ENCODE measurements around the gene KLHL35.
"Not testable (repeated sequence)": the region's sequence is repeated elsewhere in the genome, so short reads cannot be mapped to it uniquely, and the experiment has no call there.

Gene KLHL35

GRCh38 chr11:75423721-75424120, 9.3 kb downstream of the KLHL35 start:
- DNase-seq = no peak

GRCh38 chr11:75422248-75423231, 10.5 kb downstream of the KLHL35 start:
- DNase-seq = no peak

DNA sequence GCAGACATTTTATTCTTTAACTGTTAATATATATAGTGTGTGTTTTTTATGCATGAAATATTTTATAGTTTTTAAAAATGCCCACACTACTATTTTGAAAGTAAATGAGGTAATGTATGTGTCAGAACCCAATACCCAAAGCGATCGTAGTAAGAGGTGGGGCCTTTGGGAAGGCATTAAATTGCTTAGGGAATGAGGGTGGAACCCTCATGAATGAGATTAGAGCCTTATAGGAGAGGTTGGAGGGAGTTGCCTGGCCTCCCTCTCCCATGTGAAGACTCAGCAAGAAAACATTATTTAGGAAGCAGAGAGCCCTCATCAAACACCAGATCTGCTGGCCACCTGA, 11.1 kb downstream of the KLHL35 start:
- DNase-seq = no peak

DNA sequence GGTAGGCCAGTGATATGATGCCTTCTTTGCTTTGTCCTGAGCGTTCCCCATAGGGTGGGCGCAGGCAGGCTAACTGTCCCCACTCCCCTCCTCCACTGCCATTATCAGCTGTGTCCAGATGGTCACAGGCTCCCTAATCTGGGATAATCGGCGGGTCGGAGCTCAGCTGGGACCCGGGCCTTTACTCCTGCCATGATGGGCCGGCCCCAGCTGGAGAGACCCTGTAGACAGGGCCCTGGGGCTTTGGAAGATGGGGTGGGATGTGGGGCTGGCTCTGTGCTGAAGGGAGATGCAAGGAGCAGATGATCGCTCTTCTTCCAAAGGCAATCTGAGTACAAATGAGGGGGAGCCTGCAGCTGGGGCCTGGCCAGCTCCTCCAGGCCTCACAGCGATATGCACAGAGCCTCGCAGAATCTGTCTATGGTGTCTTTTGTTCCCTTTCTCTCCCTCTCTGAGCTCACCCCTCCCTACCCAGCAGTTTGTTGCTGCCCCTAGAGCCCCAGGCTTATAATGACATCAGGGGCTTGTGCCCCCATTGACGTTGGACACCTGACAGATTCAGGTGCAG, 11.9 kb downstream of the KLHL35 start:
- no peak for DNase-seq

GRCh38 chr11:75420224-75421034, 12.6 kb downstream of the KLHL35 start:
- no peak for DNase-seq

DNA sequence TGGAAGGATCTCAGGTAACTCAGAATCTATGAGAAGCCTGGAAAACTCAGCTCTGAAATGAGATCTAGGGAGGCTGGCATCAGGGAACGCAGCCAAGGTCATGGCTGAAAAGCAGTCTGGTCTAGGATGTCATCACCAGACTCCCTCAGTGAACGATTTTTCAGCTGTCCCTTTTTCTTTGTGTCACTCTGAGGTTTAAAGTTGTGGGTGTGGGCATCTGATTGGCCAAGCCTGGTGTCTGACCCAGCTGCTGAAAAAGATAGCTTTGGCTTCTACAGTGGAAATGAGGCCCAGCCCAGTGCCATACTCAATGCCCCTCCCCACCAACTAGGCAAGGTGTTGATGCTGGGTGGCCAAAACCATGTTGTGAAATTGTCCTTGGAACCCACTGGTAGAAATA, 19.1 kb downstream of the KLHL35 start:
- DNase-seq = no peak

- DNase-seq = not testable (repeated sequence)
Observed at GRCh38 chr11:75413146-75413545, 19.9 kb downstream of the KLHL35 start.

DNA sequence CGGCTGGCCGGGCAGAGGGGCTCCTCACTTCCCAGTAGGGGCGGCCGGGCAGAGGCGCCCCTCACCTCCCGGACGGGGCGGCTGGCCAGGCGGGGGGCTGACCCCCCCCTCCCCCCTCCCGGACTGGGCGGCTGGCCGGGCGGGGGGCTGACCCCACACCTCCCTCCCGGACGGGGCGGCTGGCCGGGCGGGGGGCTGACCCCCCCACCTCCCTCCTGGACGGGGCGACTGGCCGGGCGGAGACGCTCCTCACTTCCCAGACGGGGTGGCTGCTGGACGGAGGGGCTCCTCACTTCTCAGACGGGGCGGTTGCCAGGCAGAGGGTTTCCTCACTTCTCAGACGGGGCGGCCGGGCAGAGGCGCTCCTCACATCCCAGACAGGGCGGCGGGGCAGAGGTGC, 23.0 kb downstream of the KLHL35 start:
- not testable (repeated sequence) for DNase-seq

DNA sequence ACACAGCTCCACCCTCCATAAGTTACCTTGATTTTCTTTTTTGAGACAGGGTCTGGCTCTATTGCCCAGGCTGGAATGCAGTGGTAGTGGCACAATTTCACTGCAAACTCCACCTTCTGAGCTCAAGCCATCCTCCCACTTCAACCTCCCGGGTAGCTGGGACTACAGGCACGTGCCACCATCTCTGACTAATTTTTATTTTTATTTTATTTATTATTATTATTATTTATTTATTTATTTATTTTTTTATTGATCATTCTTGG, 24.1 kb downstream of the KLHL35 start:
- DNase-seq = no peak

DNA sequence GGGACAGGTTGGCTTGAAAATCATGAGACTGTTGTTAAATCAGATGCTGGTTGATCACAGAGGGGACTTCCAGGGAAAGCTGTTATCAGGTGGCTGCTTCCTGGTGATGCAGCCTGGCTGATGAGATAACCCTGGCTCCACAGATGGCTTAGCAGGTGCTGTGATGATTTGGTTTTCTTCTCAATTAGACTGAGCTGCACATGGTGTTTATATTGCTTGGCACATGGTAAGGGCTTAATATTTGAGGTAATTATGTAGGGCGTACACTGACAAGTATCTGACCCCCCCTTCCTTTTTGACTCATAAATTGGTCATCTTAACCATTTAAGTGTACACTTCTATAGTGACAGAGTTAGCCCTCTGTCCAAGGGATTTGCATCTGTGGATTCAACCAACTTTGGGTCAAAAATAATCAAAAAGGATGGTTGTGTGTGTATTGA, 26.6 kb downstream of the KLHL35 start:
- DNase-seq = no peak

- no peak for DNase-seq
Observed at GRCh38 chr11:75403983-75404658, 28.9 kb downstream of the KLHL35 start.

GRCh38 chr11:75403037-75403436, 30.0 kb downstream of the KLHL35 start:
- DNase-seq = no peak

- DNase-seq = no peak
Observed at GRCh38 chr11:75402002-75402773, 30.8 kb downstream of the KLHL35 start.

- DNase-seq = no peak
Observed at GRCh38 chr11:75400146-75400865, 32.7 kb downstream of the KLHL35 start.

- peak; percentile 82 for DNase-seq
Observed at GRCh38 chr11:75399344-75400145, 33.5 kb downstream of the KLHL35 start, which contains the start of gene RPS3. RPS3 (plus strand) TSS chr11:75399518; CDS start chr11:75399548, 30 bp downstream.

DNA sequence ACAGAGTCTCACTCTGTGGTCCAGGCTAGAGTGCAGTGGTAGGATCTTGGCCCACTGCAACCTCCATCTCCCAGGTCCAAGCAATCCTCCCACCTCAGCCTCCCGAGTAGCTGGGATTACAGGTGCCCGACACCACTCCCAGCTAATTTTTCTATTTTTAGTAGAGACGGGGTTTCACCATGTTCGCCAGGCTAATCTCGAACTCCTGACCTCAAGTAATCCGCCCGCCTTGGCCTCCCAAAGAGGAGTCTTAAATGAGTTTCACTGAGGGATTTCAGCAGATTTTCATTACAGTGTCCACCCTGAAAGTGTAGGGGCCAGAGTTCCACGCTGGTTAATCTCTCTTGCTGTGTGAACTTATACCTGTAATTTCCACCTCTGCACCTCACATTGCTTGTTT, 34.1 kb downstream of the KLHL35 start:
- no peak for DNase-seq

GRCh38 chr11:75394085-75394840, 38.7 kb downstream of the KLHL35 start:
- no peak for DNase-seq

DNA sequence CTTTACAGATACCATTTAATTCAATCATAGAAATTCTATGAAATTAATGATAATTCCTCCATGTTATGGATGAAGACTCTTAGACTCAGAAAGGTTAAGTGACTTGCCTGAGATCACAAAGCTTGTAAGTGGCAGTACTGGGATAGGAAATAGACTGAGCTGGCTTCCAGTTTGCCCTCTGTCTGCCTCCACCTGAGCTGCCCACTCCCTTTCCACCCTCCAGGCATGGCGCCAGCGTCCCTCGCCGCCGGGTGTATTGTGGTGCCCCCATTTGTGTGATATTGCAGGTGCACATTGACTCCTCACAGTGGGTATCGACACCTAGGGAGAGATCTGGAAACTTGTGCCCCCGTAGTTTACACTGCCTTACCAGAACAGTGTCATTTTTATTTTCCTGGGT, 43.1 kb downstream of the KLHL35 start:
- DNase-seq = no peak

DNA sequence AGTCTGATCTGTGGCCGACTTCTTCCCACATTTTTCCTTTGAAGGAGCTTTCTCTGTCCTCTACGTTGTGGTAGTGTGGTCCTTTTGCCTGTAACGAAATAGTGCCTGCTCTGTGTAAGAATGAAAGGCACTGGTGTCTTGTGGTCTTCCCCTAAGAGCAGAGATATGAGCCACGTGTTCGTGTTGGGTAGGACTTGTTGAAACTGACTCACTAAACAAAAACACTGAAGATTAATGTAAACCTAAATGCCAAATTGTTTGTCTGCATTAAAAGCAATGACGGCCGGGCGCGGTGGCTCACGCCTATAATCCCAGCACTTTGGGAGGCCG, 43.8 kb downstream of the KLHL35 start:
- no peak for DNase-seq
